OCI-LY7 (cell line): ENCODE measurements around the gene CRTC2. TPM values are rescaled to one million over a fixed set of nuclear protein-coding genes. Genes with fewer than 3 reads are reported as not detected.

ENCODE experiments used
- BruUV-seq: library from RNA; stranded (reverse); fragments of 400-500 nt; replicated peaks from 2 replicates; lab custom pipeline; 2021; lab: Mats Ljungman, UMichigan
- CTCF ChIA-PET: fragments of 300-600 bp; sonication (Branson Sonifier 250); formaldehyde crosslinking; loops from one replicate; lab custom pipeline; 2022; ENCODE audit warnings: antibody characterized with exemption; ENCODE audit not compliant: unreplicated experiment; lab: Charles Lee
- POLR2A ChIA-PET: fragments of 300-600 bp; sonication (Branson Sonifier 250); formaldehyde crosslinking; loops from one replicate; lab custom pipeline; 2022; ENCODE audit warnings: antibody characterized with exemption; lab: Charles Lee
- DNase-seq: peaks from one replicate; pipeline ENCODE4 v3.0.0-alpha.2; 2015; ENCODE audit warnings: low spot score
- H2AFZ ChIP-seq: fragments of 200-600 bp; sonication (generic), shearing (Covaris generic); 2 replicates; pipeline ENCODE4 v1.6.1; 2014; ENCODE audit warnings: mild to moderate bottlenecking, antibody characterized with exemption, low read length, moderate library complexity
- H3K27ac ChIP-seq: fragments of 200-600 bp; sonication (generic); 2 replicates; pipeline ENCODE4 v1.5.1; 2014; ENCODE audit warnings: mixed run types, low read depth, mild to moderate bottlenecking, moderate library complexity, low read length, inconsistent platforms; ENCODE audit not compliant: poor library complexity, severe bottlenecking
- H3K36me3 ChIP-seq: fragments of 200-600 bp; sonication (generic); 2 replicates; pipeline ENCODE4 v1.6.1; 2014; ENCODE audit warnings: mild to moderate bottlenecking, antibody characterized with exemption, low read length, moderate library complexity, mixed read lengths; ENCODE audit not compliant: insufficient read depth
- H3K4me1 ChIP-seq: fragments of 200-600 bp; sonication (generic); 2 replicates; pipeline ENCODE4 v1.5.1; 2014; ENCODE audit warnings: mild to moderate bottlenecking, low read length; ENCODE audit not compliant: insufficient read depth, poor library complexity, severe bottlenecking
- H3K4me2 ChIP-seq: fragments of 200-600 bp; sonication (generic); 2 replicates; pipeline ENCODE4 v1.6.1; 2014; ENCODE audit warnings: mild to moderate bottlenecking, low read length
- H3K4me3 ChIP-seq: fragments of 200-600 bp; sonication (generic); 2 replicates; pipeline ENCODE4 v1.5.1; 2014; ENCODE audit warnings: mild to moderate bottlenecking, low read depth, low read length; ENCODE audit not compliant: poor library complexity, severe bottlenecking
- H3K79me2 ChIP-seq: fragments of 200-600 bp; sonication (generic); 2 replicates; pipeline ENCODE4 v1.6.1; 2016; ENCODE audit warnings: low read depth, mild to moderate bottlenecking, low read length, moderate library complexity, mixed read lengths; ENCODE audit not compliant: insufficient read depth
- H3K9me2 ChIP-seq: fragments of 200-600 bp; sonication (generic); 2 replicates; pipeline ENCODE4 v1.6.1; 2016; ENCODE audit warnings: mild to moderate bottlenecking, low read length, mixed read lengths; ENCODE audit not compliant: insufficient read depth
- H3K9me3 ChIP-seq: fragments of 200-600 bp; sonication (generic); 2 replicates; pipeline ENCODE4 v1.6.1; 2014; ENCODE audit warnings: mild to moderate bottlenecking, mixed run types, low read length, mixed read lengths
- H4K20me1 ChIP-seq: fragments of 200-600 bp; sonication (generic); 2 replicates; pipeline ENCODE4 v1.6.1; 2014; ENCODE audit warnings: mild to moderate bottlenecking, antibody characterized with exemption, low read length, moderate library complexity, mixed read lengths; ENCODE audit not compliant: insufficient read depth
- CTCF ChIP-seq: fragments of 200-600 bp; sonication (generic); conservative IDR thresholded peaks from 2 replicates; pipeline ENCODE4 v1.5.1; 2014; ENCODE audit warnings: mild to moderate bottlenecking, antibody characterized with exemption, low read length, moderate library complexity, mixed read lengths
- EZH2phosphoT487 ChIP-seq: fragments of 200-600 bp; sonication (generic); IDR thresholded peaks from 2 replicates; pipeline ENCODE4 v1.6.1; 2018; ENCODE audit warnings: low read depth, borderline replicate concordance, mild to moderate bottlenecking, mixed run types, antibody characterized with exemption, low read length, moderate library complexity, mixed read lengths
- intact Hi-C: fragments of 100-400 bp; cut with micrococcal nuclease; formaldehyde crosslinking; loops from one replicate; pipeline ENCODE4 v1.10.0; 2022; ENCODE audit not compliant: unreplicated experiment
- total RNA-seq, 2 experiments: library from RNA; depleted of rRNA in 1 of 2; stranded (reverse); fragments of >200 nt in 1 of 2; shearing (Covaris generic) in 1 of 2; gene quantifications; 2 replicates each; pipeline ENCODE4 v1.2.3, GENCODE V29; 2014 to 2022

Gene CRTC2
- total RNA-seq, 2 experiments from 2014 or later, result 15.6 to 65.6 TPM

- TF ChIP-seq EZH2phosphoT487 (no peak), CTCF (no peak)
- H3K4me3 ChIP-seq, result peak overlapping the region; percentile 86
- H3K4me2 ChIP-seq, result peak overlapping the region; percentile 96
- H3K36me3 ChIP-seq, result peaks cover 74% of the 10 kb centered on the region
- BruUV-seq, result no TSS peak
- peaks cover 35% of the 10 kb centered on the region for H3K4me1 ChIP-seq
- no peak overlapping the region; the same call in 1 of the 2 replicates for H2AFZ ChIP-seq
- CTCF ChIA-PET, result interaction anchor here (1.3 kb wide), 2 partner anchors 22 kb away, joined by 4 to 6 read pairs; partner anchors contain the start of genes CREB3L4 and GATAD2B
- H4K20me1 ChIP-seq, result no peaks in the 10 kb centered on the region
- intact Hi-C loops, result loop anchor here (1.0 kb wide), 1 partner anchor 124 kb away; no protein-coding TSS in a partner anchor
- H3K9me3 ChIP-seq, result no peaks in the 10 kb centered on the region
- POLR2A ChIA-PET, result interaction anchor here (0.5 to 4.2 kb wide), 11 partner anchors 16 to 162 kb away, joined by 3 to 32 read pairs (median 4); partner anchors contain the start of genes CREB3L4, GATAD2B and SLC39A1
- H3K79me2 ChIP-seq, result peaks cover 20% of the 10 kb centered on the region
- peak overlapping the region; percentile 92 for H3K27ac ChIP-seq
- no peaks in the 10 kb centered on the region for H3K9me2 ChIP-seq
- peak; percentile 84 for DNase-seq
These were observed 13.1 kb downstream of the CRTC2 start for GRCh38 chr1:153945131-153945794.

- H2AFZ ChIP-seq, result no peak overlapping the region; the same call in 1 of the 2 replicates
- TSS peak; percentile 69 for BruUV-seq
- no peak for DNase-seq
- H3K4me1 ChIP-seq, result peaks cover 35% of the 10 kb centered on the region
- ChIA-PET POLR2A (interaction anchor here (0.5 to 4.2 kb wide), 12 partner anchors 16 to 223 kb away, joined by 3 to 32 read pairs (median 4); partner anchors contain the start of genes CREB3L4, GATAD2B and SLC39A1), CTCF (interaction anchor here (0.5 to 1.3 kb wide), 2 partner anchors 19 to 22 kb away, joined by 4 read pairs; partner anchors contain the start of genes GATAD2B and SLC39A1)
- no peaks in the 10 kb centered on the region for H4K20me1 ChIP-seq
- H3K9me3 ChIP-seq, result no peaks in the 10 kb centered on the region
- intact Hi-C loops, result loop anchor here (1.0 kb wide), 1 partner anchor 123 kb away; no protein-coding TSS in a partner anchor
- peaks cover 74% of the 10 kb centered on the region for H3K36me3 ChIP-seq
- peak overlapping the region; percentile 92 for H3K27ac ChIP-seq
- H3K4me3 ChIP-seq, result peak overlapping the region; percentile 86
- H3K4me2 ChIP-seq, result peak overlapping the region; percentile 96
- no peaks in the 10 kb centered on the region for H3K9me2 ChIP-seq
- TF ChIP-seq CTCF, result no peak
- TF ChIP-seq EZH2phosphoT487, result no peak
- peaks cover 20% of the 10 kb centered on the region for H3K79me2 ChIP-seq
These were observed 13.6 kb downstream of the CRTC2 start for GRCh38 chr1:153944827-153945117.
